Measurements from ENCODE around the gene AHNAK. TPM values are rescaled to one million over a fixed set of nuclear protein-coding genes. Genes with fewer than 3 reads are reported as not detected.

AHNAK gene, protein sequence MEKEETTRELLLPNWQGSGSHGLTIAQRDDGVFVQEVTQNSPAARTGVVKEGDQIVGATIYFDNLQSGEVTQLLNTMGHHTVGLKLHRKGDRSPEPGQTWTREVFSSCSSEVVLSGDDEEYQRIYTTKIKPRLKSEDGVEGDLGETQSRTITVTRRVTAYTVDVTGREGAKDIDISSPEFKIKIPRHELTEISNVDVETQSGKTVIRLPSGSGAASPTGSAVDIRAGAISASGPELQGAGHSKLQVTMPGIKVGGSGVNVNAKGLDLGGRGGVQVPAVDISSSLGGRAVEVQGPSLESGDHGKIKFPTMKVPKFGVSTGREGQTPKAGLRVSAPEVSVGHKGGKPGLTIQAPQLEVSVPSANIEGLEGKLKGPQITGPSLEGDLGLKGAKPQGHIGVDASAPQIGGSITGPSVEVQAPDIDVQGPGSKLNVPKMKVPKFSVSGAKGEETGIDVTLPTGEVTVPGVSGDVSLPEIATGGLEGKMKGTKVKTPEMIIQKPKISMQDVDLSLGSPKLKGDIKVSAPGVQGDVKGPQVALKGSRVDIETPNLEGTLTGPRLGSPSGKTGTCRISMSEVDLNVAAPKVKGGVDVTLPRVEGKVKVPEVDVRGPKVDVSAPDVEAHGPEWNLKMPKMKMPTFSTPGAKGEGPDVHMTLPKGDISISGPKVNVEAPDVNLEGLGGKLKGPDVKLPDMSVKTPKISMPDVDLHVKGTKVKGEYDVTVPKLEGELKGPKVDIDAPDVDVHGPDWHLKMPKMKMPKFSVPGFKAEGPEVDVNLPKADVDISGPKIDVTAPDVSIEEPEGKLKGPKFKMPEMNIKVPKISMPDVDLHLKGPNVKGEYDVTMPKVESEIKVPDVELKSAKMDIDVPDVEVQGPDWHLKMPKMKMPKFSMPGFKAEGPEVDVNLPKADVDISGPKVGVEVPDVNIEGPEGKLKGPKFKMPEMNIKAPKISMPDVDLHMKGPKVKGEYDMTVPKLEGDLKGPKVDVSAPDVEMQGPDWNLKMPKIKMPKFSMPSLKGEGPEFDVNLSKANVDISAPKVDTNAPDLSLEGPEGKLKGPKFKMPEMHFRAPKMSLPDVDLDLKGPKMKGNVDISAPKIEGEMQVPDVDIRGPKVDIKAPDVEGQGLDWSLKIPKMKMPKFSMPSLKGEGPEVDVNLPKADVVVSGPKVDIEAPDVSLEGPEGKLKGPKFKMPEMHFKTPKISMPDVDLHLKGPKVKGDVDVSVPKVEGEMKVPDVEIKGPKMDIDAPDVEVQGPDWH (N-terminal part only)
- 27.2 and 39.8 TPM in 2 replicates for total RNA-seq
- long read RNA-seq, full-length matches to known transcripts: 31 of 42 reads
- long read RNA-seq, partial matches to known transcripts: 4 of 42 reads
- long read RNA-seq, other reads (novel, unspliced or antisense): 7 of 42 reads

GRCh38 chr11:62546244-62546928, at the start of gene AHNAK:
TSS of gene AHNAK (minus strand) at chr11:62546806. CDS start at chr11:62536098, 10,708 bp downstream.
- H3K27me3 Mint-ChIP-seq: peaks cover 46% of the 10 kb centered on the region
- no peaks in the 10 kb centered on the region for H3K9me3 Mint-ChIP-seq (ENCODE audit: low read depth)
- H3K4me1 Mint-ChIP-seq (ENCODE audit: low read depth): peaks cover 33% of the 10 kb centered on the region
- DNase-seq (ENCODE audit: low spot score, unreplicated experiment): peak; percentile 61
- no peaks in the 10 kb centered on the region for H3K36me3 Mint-ChIP-seq (ENCODE audit: insufficient read depth)
- H3K27ac Mint-ChIP-seq: peak within 1 kb of the TSS; percentile 88
- H3K4me3 Mint-ChIP-seq (ENCODE audit: low read depth): peak within 1 kb of the TSS; percentile 82
- no peak for TF ChIP-seq CTCF (IDR thresholded peaks at IDR 0.05; ENCODE audit: unreplicated experiment)

DNA sequence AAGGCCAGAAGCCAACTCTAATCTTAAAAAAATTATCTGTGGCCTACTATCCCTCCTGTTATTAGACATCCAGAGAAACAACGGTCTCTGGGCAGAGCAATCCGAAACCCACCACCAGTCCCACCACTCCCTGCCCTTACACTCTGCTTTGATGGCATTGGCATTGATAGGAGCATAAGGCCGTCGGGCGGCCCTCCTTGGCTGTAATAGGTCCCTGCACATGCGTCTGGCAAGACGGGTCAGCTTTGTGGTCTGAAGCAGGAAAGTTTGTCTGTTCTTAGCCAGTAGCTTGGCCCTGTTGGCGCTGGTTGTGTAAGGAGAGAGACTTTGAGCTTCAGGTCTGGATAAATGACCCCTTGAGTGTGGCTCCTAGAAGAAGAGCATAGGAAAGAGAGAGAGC, 48.5 kb upstream of the AHNAK start:
- no peaks in the 10 kb centered on the region for H3K9me3 Mint-ChIP-seq (ENCODE audit: low read depth)
- TF ChIP-seq CTCF (IDR thresholded peaks at IDR 0.05; ENCODE audit: unreplicated experiment): no peak
- H3K4me3 Mint-ChIP-seq (ENCODE audit: low read depth): no peak overlapping the region
- peaks cover 38% of the 10 kb centered on the region for H3K36me3 Mint-ChIP-seq (ENCODE audit: insufficient read depth)
- H3K4me1 Mint-ChIP-seq (ENCODE audit: low read depth): peaks cover 22% of the 10 kb centered on the region
- DNase-seq (ENCODE audit: low spot score, unreplicated experiment): no peak
- H3K27me3 Mint-ChIP-seq: no peaks in the 10 kb centered on the region
- no peak overlapping the region for H3K27ac Mint-ChIP-seq

GRCh38 chr11:62593434-62594044, 46.9 kb upstream of the AHNAK start:
- Mint-ChIP-seq H3K4me1 (ENCODE audit: low read depth) (peaks cover 13% of the 10 kb centered on the region), H3K4me3 (ENCODE audit: low read depth) (peak overlapping the region; percentile 66), H3K27me3 (no peaks in the 10 kb centered on the region), H3K27ac (no peak overlapping the region), H3K9me3 (ENCODE audit: low read depth) (no peaks in the 10 kb centered on the region), H3K36me3 (ENCODE audit: insufficient read depth) (peaks cover 26% of the 10 kb centered on the region)
- peak; percentile 60 for TF ChIP-seq CTCF (IDR thresholded peaks at IDR 0.05; ENCODE audit: unreplicated experiment)
- no peak for DNase-seq (ENCODE audit: low spot score, unreplicated experiment)

GRCh38 chr11:62592989-62593421, 46.4 kb upstream of the AHNAK start:
- Mint-ChIP-seq H3K4me1 (ENCODE audit: low read depth) (peaks cover 13% of the 10 kb centered on the region), H3K27ac (no peak overlapping the region), H3K36me3 (ENCODE audit: insufficient read depth) (peaks cover 26% of the 10 kb centered on the region), H3K27me3 (no peaks in the 10 kb centered on the region), H3K9me3 (ENCODE audit: low read depth) (no peaks in the 10 kb centered on the region), H3K4me3 (ENCODE audit: low read depth) (no peak overlapping the region)
- no peak for DNase-seq (ENCODE audit: low spot score, unreplicated experiment)
- no peak for TF ChIP-seq CTCF (IDR thresholded peaks at IDR 0.05; ENCODE audit: unreplicated experiment)

Measured in progenitor cell of endocrine pancreas (in vitro differentiated cells).